Ramos (cell line): ENCODE results near the gene PODXL2.

Source experiments
- in situ Hi-C: fragments of 300-500 bp; cut with MboI; formaldehyde crosslinking; loops from one replicate; pipeline ENCODE4 v1.14.3; 2022; ENCODE audit warnings: low sequenced_read_pairs; ENCODE audit not compliant: unreplicated experiment

The PODXL2 gene

DNA sequence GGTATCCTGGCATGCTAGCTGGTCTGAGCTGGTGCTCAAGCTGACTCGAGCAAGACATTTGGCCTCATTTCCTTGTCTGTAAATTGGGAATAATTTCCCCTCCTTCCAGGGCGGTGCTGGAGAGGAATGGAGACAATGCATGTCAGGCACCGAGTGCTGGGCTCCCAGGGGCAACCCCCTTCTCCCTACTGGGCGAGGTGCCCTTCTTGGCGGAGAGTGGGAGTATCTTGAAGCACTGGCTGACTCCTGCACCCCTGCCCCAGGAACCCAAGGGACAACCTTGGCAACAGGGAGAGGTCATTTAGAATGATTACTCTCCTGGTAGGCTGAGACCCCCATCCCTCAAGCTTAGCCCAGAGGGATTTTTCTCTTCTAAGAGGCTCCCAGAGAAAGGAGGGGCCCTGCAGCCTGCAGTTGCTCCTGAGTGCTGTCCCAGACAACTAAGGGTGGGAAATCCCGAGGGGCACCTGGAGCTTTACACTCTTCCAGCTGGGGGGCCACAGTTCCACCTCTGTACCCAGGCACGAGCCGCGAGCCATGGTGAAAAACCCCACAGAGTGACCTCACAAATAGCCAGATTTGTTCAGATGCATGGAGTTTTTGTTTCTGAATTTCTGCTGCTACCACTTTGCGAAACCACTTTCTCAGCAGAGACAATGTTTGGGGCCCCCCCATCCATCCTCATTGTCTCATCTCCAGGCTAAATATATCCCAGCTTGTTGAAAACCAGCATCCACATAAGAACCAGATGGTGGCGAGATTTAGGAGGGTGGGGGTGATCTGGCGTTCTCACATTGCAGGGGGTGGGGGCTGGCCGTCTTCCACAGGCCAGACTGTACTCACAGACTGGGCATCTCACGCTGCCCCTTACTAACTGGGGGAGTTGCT lies 88.6 kb downstream of the PODXL2 start:
- in situ Hi-C loops = no loop called here

DNA sequence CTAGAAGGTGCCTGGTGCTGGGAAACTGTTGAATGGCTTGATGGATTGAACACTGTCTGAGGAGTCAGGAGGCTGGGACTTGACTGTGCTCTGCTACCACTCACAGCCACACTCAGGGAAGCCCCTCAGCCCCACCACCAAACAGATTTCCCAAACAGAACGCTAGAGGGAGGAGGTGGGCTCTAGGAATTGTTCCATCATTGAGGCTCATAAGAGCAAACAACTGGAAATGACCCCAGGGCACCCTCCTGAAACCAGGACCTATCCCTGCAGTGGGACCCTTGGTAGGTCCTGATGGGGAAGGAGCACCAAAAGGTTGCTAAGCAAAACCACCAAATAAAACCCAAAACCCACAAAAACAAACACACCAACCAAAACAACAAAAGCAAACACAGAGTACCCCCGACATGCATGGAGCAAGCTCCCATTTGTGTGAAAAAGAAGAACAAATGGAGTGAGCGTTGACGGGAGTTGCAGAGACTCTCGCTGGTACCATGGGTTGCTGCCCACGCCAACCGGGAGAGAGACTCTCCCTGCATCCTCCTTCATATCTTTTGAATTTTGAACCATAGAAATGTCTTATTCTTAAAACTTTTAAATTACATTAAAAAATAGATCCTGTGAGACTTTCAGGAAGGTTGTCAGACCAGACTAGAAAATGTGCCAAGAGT lies 89.4 kb downstream of the PODXL2 start:
- in situ Hi-C loops = no loop called here

DNA sequence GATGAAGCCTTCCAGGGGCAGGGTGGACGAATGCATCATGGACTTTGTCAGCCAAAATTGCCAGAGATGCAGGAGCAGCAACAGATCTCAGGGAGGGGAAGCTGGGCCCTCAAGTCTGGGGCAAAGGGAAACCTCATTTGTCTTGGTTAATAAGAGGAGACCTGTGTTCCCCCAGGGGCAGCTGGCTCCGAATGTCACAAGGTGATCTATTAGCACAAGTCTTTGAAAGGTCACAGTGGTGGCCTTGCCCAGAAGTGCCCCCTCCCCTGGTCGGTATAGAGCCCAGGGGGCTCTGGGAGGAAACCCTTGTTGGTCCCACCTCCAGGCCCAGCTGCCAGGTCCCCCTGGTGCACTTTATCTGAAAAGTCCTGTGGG lies 89.9 kb downstream of the PODXL2 start:
- in situ Hi-C loops = no loop called here

DNA sequence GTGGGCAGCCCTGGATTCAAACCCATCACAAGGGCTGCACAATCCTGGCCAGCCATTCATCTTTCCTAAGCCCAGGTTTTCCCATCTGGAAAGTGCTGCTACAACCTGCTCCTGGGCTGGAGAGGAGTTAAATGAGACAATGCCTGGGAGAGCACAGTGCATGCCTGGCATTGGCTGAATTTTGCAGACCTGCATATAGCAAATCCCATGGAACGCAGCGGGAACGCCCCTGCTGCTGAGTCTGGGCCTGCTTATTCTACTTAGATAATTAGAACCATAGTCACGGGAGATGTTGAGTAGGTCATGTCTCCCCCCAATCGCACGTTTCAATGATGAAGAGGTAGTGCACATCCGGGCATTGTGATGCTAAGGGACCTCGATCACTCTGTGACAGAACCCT lies 90.4 kb downstream of the PODXL2 start:
- in situ Hi-C loops = no loop called here

DNA sequence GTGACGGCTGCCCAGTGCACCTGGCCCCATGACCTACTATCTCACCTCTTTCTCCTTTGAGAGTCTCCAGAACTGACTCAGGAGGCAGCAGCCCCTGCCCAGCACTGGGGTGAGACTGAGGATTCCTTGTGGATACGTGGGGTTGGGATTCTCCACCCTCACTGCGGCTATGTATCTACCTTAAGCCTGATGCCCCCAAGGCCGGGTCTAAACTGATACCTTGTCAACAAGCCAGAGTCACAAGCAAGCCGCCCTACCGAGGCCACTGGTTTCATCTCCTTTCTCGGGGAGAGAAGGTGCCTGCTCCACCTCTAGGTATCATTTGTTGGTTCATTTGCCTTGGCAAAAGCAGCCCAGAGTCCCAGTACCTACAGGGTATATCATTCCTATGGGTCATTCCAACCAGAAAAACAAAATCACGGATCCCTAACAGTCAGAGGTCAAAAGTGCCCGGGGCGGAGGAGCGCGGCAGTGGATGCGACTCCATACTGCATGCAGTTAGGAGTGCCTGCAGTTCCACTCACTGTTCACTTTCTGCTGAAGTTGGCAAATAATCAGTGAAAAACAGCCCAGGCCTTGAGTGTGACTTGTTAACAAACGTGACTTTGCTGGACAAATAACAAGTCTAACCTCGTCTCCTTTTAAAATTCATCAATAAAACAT lies 91.3 kb downstream of the PODXL2 start:
- in situ Hi-C loops = no loop called here

DNA sequence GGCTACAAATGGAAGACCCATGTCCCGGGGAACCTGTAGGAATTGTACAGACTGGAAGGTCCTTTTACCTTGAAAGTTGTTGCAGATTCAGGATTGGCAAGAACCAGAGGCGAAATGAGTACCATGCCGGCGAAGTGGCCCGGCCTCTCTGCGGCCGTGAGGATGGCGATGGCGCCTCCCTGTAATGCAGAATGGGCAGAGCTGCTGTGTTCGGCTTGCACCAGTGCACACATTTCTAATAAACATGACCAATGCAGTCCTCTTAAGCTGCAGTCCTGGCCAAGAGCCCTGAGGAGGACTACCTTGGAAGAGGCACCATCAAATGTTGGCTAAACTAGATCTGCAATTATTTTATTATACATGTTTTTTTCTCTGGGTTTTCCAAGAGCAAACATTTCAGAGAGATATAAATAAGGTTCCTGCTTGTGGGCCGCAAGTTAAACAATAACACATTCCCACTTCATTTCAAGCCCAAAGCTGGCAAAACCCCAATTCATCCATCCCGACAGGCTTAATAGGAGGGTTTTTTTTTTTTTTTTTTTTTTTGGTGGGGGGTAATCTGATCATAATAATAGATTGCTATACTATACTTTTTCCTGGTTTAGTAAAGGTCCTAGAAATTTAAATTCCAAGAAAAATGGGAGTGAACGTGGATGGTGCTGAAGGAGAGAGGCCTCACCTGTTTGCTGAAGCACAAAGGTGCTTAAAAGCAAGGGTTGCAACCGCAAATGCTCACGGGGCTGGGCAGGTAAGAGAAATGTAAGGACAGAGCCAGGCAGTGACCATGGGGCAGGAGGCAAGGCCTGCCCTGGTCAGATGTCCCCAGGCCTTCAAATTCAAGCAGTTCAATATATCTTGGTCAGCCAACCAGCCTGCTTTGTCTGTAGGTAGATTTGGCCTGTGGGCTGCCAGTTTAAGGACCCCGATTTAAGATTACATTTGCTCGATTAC lies 92.3 kb downstream of the PODXL2 start:
- in situ Hi-C loops = no loop called here

DNA sequence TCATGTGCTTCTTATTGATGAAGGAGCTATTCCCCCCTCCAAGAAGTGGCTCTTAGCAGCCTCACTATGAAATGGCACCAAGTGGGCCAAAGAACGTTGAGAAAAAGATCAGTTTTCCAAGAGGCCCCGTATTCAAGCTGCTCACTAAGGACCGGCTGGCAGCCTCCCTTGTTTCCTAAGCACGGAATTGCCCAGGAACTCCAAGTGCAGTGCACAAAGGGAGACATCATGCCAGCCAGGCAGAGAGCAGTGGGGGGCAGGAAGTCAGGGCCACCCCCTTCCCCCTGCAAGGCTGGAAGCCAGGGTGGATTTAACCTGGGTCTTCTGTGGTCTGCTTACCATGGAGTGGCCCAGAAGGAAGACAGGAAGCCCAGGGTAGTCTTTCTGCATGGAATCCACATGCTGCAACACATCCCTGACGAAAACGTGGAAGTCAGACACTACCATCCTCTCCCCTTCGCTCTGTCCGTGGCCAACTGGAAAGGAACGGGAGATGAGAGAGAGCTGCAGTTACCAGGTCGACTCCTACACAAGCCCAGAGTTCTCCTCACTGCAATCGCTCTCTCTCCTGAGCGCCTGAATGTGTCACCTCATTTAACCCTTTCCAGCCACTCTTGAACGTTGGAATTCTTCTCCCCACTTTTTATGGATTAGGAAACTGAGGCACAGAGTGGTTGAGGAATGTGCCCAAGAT lies 93.3 kb downstream of the PODXL2 start:
- in situ Hi-C loops = no loop called here
